GM19452 (cell line): ENCODE results near the gene TSPYL2.

ENCODE experiments used
- ATAC-seq: cut with Tn5 transposase; IDR thresholded peaks from one replicate; pipeline ENCODE4 v1.9.1; 2021; ENCODE audit not compliant: unreplicated experiment

TSPYL2 gene

GRCh38 chrX:53081925-53082772 is at the start of gene TSPYL2:
Gene TSPYL2 (plus strand): TSS chrX:53082367. CDS start chrX:53082499, 132 bp downstream.
- peak; percentile 96 for ATAC-seq

- no peak for ATAC-seq
These were observed 46.0 kb upstream of the TSPYL2 start for GRCh38 chrX:53036149-53036548.

- no peak for ATAC-seq
These were observed 42.9 kb upstream of the TSPYL2 start for GRCh38 chrX:53039236-53039635.

GRCh38 chrX:53044995-53045394 is 37.2 kb upstream of the TSPYL2 start:
- no peak for ATAC-seq

- ATAC-seq: no peak
These were observed 34.9 kb upstream of the TSPYL2 start for GRCh38 chrX:53047228-53047627.

- no peak for ATAC-seq
These were observed 33.7 kb upstream of the TSPYL2 start, which contains the start of gene GPR173 for GRCh38 chrX:53048169-53049126. Gene GPR173 (plus strand): TSS chrX:53048789. CDS start chrX:53076622, 27,833 bp downstream.

GRCh38 chrX:53049127-53049517 is 33.0 kb upstream of the TSPYL2 start:
- ATAC-seq: no peak

- no peak for ATAC-seq
These were observed 31.3 kb upstream of the TSPYL2 start for GRCh38 chrX:53050841-53051240.

GRCh38 chrX:53055244-53055849 is 26.8 kb upstream of the TSPYL2 start:
- ATAC-seq: no peak

GRCh38 chrX:53056292-53056691 is 25.9 kb upstream of the TSPYL2 start:
- ATAC-seq: no peak

- ATAC-seq: no peak
These were observed 17.1 kb upstream of the TSPYL2 start for GRCh38 chrX:53065104-53065503.

- no peak for ATAC-seq
These were observed 11.1 kb upstream of the TSPYL2 start for GRCh38 chrX:53071064-53071463.

GRCh38 chrX:53071604-53072417 is 10.4 kb upstream of the TSPYL2 start:
- ATAC-seq: no peak

- no peak for ATAC-seq
These were observed 9.6 kb upstream of the TSPYL2 start for GRCh38 chrX:53072418-53073114.

- ATAC-seq: no peak
These were observed 9.0 kb upstream of the TSPYL2 start for GRCh38 chrX:53073115-53073586.

- ATAC-seq: no peak
These were observed 7.2 kb upstream of the TSPYL2 start for GRCh38 chrX:53075011-53075410.

GRCh38 chrX:53076671-53077070 is 5.5 kb upstream of the TSPYL2 start:
- ATAC-seq: no peak

GRCh38 chrX:53077207-53078197 is 4.7 kb upstream of the TSPYL2 start:
- no peak for ATAC-seq
